RWPE1 (cell line): Measurements from ENCODE around the gene TNS4.

Experiments used
- CTCF ChIA-PET: fragments of 350-600 bp; sonication (Branson Sonifier 250); formaldehyde crosslinking; extraction: SDS; loops from one replicate; lab custom pipeline; 2021; lab: Yijun Ruan, JAX
- POLR2A ChIA-PET: fragments of 400-600 bp; formaldehyde crosslinking; extraction: SDS; loops from one replicate; lab custom pipeline; 2020; ENCODE audit warnings: antibody characterized with exemption; ENCODE audit not compliant: low non-redundant PET; lab: Yijun Ruan, JAX
- DNase-seq: peaks from one replicate; pipeline ENCODE4 v3.0.0; 2012; ENCODE audit warnings: low spot score
- H3K27ac ChIP-seq: fragments of 450-650 bp; 2 replicates; pipeline ENCODE4 v1.5.1; 2017
- TF ChIP-seq, protein P1 (sequence below): fragments of 450-650 bp; conservative IDR thresholded peaks from 2 replicates; pipeline ENCODE4 v1.5.1; 2017; ENCODE audit warnings: low read depth, mild to moderate bottlenecking

The TNS4 gene

DNA sequence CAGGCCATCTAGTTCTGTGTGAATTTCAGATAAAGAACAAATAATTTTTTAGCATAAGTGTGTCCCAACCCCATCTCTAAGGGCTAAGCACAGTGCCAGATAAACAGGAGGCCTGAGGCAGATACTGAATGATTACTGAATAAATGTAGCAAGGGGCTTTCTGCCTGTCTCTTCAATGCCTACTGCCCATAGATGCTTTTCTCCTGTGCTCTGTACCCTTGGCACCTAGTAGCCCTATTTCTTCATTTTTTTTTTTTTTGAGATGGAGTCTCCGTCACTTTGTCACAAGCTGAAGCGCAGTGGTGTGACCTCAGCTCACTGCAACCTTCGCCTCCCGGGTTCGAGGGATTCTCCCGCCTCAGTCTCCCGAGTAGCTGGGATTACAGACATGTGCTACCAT lies 32.9 kb downstream of the TNS4 start:
- CTCF ChIA-PET = interaction anchor here (0.6 to 1.0 kb wide), 2 partner anchors 25 to 65 kb away, joined by 3 to 4 read pairs; no protein-coding TSS in a partner anchor
- TF ChIP-seq, protein P1, sequence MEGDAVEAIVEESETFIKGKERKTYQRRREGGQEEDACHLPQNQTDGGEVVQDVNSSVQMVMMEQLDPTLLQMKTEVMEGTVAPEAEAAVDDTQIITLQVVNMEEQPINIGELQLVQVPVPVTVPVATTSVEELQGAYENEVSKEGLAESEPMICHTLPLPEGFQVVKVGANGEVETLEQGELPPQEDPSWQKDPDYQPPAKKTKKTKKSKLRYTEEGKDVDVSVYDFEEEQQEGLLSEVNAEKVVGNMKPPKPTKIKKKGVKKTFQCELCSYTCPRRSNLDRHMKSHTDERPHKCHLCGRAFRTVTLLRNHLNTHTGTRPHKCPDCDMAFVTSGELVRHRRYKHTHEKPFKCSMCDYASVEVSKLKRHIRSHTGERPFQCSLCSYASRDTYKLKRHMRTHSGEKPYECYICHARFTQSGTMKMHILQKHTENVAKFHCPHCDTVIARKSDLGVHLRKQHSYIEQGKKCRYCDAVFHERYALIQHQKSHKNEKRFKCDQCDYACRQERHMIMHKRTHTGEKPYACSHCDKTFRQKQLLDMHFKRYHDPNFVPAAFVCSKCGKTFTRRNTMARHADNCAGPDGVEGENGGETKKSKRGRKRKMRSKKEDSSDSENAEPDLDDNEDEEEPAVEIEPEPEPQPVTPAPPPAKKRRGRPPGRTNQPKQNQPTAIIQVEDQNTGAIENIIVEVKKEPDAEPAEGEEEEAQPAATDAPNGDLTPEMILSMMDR = no peak
- no peak for DNase-seq
- no peak overlapping the region for H3K27ac ChIP-seq
- POLR2A ChIA-PET = no interaction called here

DNA sequence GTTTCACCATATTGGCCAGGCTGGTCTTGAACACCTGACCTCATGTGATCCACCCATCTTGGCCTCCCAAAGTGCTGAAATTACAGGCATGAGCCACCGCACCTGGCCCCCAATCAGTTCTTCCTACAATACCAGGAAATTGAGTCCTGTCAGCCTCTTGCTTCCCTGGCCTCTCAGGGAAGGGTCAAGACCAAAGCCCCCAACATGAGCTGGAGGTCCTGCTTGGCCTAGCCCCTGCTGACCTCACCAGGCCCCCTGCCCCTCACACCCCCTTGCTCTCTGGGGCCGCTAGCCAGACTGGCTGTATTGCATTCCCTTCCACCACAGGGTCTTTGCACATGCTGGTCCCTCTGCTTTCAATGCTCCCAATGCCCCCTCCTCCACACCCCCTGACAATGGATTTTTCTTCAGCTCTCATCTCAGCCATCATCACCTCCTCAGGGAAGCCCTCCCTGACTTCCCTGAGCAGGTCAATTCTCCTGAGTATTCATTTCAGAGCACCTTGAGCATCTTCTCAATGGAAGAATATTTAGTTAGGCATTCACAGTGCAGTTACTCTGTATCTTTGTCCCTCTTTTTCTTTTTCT lies 34.0 kb downstream of the TNS4 start:
- POLR2A ChIA-PET = no interaction called here
- no peak overlapping the region for H3K27ac ChIP-seq
- TF ChIP-seq, protein P1 = no peak
- no peak for DNase-seq
- CTCF ChIA-PET = no interaction called here

DNA sequence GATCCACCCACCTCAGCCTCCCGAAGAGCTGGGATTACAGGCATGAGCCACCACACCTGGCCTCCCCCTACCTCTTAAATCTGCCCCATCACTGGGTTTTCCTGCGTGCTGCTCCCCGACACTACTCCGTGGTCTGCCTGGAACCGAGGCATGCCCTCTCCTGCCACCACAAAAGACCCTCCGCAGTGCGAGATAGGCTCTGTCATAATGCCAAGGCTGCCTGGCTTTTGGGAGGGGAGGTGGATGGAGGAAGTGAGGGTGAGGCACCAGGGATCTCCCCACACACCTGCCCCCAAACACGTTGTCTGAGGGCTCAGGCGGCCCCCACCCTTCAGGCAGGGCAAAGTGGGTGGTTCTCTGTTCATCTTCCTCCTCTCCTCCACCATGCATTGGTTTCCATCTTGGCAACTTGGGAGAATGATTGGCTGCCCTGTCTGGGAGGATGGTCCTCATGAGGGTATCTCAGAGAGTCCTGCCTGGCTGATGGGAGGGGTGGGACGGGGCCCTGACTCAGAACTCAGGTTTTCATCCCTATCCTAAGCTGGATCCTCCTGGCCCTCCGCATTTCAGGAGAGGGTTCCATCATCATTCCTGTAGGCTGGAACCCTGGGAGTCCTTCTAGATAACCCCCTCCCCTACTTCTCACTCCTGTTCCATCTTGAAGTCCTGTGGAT lies 35.0 kb downstream of the TNS4 start:
- TF ChIP-seq, protein P1 = no peak
- ChIA-PET CTCF (no interaction called here), POLR2A (no interaction called here)
- DNase-seq = no peak
- H3K27ac ChIP-seq = no peak overlapping the region

DNA sequence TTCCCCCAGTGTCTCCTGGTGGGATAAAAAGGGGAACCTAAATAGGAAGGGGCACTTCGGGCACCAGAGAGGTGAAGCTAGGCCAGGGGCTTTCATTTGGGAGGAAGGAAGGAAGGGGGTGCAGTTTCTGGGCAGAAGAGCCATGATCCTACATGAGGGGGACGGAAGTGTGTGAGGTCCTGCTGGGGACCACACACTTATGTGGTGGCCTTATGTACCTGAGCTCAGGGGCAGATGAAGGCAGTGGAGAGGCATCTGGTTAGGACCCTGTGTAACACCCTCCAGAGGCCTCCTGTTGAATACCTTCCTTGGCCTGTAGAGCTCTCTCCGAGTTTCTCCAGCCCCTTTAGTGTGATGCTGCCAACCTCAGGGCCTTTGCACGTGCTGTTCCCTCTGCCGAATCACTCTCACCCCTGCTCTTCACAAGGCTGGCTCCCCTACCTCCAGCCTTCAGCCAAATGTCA lies 37.0 kb downstream of the TNS4 start:
- TF ChIP-seq, protein P1 = no peak
- no peak overlapping the region for H3K27ac ChIP-seq
- POLR2A ChIA-PET = no interaction called here
- CTCF ChIA-PET = interaction anchor here (0.6 kb wide), 1 partner anchor 1185 kb away, joined by 3 read pairs; no protein-coding TSS in a partner anchor
- no peak for DNase-seq

GRCh38 chr17:40463122-40463550 lies 38.3 kb downstream of the TNS4 start:
- DNase-seq = no peak
- TF ChIP-seq, protein P1 = no peak
- ChIA-PET POLR2A (no interaction called here), CTCF (no interaction called here)
- H3K27ac ChIP-seq = 0 out of 2 replicates have a peak overlapping the region, but pooled peaks have one; percentile 7

GRCh38 chr17:40462343-40463121 lies 38.9 kb downstream of the TNS4 start:
- H3K27ac ChIP-seq = 0 out of 2 replicates have a peak overlapping the region, but pooled peaks have one; percentile 7

More at GRCh38 chr17:40462343-40463121, 38.9 kb downstream of the TNS4 start:
- CTCF ChIA-PET = no interaction called here
- POLR2A ChIA-PET = no interaction called here
- DNase-seq = no peak
- TF ChIP-seq, protein P1 = no peak
